H54 (cell line): ENCODE results near the gene ELF5.
A peak's percentile ranks its signal among the peaks of the same experiment; 100 is the strongest.

Source experiments
- DNase-seq: peaks from one replicate; pipeline ENCODE4 v3.0.0; 2011; ENCODE audit warnings: low spot score, mixed read lengths; ENCODE audit not compliant: insufficient read length
- FAIRE-seq: peaks from 3 replicates; lab custom pipeline; 2011; peaks lifted over from hg19 to GRCh38; lab: Jason Lieb, UNC
- POLR2A ChIP-seq: IDR thresholded peaks from 2 replicates; pipeline ENCODE4 v1.6.1; 2011; ENCODE audit warnings: low read depth, mild to moderate bottlenecking, low read length

ELF5 gene

DNA sequence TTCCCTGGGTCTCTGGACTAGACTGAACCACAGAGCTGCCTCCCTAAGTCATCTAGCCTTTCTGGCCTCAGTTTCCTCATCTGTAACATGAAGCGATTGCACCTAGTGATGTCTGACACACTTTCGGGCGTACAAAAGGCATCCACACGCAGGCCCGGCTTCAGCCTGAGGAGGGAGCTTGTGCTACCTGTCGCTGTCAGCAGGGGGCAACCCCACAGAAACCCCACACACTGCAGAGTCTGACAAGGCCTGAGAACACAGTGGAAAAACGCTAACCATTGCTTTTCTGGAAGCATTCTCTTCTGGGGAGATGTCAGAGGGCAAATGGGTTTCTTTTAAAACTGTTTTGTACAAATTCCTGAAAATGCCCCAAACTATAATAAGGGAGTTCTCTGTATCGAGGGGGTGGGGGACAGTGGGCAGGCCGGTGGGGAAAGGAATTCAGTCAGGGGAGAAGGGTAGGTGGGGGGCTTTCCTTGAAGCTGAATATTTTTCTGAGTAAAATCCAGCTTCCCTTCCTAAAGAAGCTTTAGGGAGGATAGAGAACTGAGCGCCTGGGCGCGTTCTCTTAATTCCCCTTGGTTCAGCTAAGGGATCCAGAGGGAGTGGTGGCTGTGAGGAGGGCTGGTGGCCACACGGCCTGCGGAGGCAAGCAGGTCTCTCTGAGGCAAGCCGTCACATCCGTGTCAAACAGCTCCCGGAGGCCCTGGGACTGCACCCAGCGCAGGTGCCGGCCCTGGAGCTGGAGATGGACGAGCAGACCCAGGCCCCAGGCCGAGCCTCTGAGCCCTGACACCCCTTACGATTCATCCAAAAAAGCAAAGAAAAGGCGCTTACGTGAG, 533 bp downstream of the ELF5 start:
- no peak for TF ChIP-seq POLR2A
- DNase-seq (peak; percentile 64), FAIRE-seq (no peak)

DNA sequence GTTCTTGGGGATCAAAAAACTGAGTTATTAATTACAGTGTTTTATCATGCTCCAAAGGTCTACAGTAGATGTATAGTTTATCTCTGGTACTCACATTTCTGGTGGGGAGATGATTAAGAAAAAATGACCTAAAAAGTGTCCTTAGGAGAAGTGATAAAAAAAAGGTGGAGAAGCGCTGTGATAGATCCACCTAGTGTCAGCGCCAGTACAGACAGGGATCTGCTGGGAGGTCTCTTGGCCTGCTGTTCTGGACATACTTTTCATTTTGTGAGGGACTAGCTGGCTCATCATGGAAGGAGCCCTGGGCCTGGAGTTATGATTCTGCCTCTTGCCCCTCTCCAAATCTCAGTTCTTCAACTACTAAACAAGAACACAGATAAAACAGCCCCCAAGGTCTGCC, 2.9 kb downstream of the ELF5 start:
- FAIRE-seq (no peak), DNase-seq (no peak)
- no peak for TF ChIP-seq POLR2A

DNA sequence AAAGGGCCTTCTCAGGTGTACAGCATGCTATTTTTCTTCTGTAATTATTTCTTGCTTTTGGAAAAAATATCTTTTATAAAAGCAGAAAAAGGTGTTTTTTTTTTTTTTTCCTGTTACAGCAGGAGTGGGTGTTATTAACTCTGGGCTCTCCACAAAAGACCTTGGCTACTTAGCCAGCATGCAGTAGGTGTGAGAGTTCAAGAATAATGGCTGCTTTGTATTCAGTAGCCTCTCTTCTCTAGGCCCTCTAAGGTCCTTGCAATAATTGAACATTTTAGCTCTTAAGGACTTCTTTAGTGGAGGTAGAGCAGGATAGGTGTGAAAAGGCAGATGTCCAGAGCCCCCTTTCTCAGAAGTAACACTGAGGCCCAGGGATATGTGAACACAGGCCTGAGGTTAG, 3.4 kb downstream of the ELF5 start:
- FAIRE-seq (no peak), DNase-seq (no peak)
- TF ChIP-seq POLR2A, result no peak

DNA sequence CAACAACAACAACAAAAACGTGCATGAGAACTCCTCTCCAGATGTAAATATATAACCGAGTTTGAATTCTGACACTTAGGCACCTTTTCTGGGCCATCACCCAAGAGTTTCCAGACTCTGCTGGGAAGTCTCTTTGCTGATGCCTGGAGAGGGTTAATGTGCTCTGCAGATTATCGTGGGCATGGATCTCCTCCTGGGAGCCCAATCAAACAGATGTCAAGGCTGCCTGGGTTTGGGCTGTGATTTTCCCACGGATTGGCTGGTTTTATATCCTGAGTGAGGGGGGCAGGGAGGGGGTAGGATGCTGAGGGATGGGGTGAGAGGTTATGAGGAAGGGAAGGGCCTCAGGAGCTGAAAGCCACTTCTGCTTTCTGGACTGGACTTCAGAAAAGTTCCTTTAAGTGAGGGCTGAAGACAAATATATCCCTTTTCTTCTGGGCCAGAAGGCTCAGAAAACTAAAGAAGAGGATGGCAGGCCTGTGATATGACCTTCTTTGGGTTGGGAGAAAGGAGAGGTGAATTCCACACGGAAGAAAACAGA, 4.2 kb downstream of the ELF5 start:
- FAIRE-seq (no peak), DNase-seq (no peak)
- no peak for TF ChIP-seq POLR2A

DNA sequence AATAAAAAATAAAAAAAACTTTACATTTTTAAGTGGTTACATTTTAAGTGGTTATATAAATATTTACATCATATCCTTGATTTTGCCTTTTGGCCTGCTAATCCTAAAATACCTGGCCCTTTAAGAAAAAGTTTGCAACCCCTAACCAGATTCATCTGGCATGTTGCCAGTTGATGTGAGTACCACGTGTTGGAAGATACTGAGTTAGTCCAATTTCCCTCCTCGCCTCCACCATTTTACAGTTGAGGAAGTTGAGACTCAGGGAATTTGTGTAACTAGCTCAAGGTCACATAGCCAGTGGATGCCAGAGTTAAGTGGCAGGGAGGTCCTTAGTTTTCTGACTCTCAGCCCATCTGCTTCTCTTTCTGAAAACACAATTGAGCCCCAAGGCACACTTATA, 5.1 kb downstream of the ELF5 start:
- FAIRE-seq (no peak), DNase-seq (no peak)
- no peak for TF ChIP-seq POLR2A

DNA sequence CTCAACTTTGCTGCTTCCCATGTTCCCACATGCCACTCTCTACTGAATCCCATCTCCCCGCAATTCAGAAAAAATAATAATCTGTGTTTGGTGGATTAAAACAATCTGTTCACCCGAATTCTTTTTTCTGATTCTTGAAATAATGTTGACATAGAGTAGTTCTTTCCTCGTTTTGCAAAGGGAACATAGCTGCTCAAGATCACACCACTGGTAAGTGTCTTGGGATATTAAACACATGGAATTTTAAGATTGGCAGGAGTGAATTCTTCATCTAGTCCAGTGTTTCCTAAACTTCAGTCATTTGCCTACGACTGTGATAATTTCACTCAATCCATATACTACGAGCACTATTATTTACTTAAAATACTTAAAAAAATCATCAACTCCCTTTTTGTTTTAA, 6.0 kb downstream of the ELF5 start:
- TF ChIP-seq POLR2A, result no peak
- FAIRE-seq (no peak), DNase-seq (no peak)

DNA sequence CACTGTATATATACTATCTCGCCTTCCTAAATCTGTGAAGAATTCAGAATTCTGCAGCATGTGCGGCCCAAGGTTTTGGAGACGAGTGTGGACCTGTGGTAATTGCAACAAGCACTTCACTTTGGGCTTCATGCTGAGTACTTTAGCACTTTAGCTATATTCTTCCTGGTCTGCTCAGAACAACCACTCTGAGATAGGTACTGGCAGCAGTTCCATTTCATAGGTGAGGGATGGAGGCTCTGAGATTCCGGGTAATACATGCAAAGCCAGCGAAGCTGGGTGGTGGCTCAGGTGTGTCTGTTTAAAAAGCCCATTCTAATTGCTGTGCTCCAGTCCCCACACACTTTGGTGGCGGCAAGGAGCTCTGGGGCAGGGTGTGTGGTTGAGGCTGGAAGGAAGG, 6.4 kb downstream of the ELF5 start:
- no peak for FAIRE-seq
- DNase-seq, result no peak
- TF ChIP-seq POLR2A, result no peak

DNA sequence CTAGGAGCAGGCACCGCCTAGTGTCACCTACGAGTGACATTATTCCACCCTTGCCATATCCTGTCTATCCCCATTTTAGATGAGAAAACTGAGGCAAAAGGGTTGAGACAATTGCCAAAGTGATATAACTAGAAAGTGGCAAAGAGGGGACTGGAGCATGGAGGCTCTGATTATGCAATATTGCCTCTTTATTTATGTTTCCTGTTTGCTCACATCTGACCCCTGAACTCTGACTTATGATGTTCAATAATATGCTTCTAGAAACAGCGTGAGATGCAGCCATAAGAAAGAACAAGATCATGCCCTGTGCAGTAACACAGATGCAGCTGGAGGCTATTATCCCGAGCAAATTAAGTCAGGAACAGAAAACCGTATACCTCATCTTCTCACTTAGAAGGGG, 7.7 kb downstream of the ELF5 start:
- DNase-seq, result no peak
- no peak for FAIRE-seq
- TF ChIP-seq POLR2A, result no peak

DNA sequence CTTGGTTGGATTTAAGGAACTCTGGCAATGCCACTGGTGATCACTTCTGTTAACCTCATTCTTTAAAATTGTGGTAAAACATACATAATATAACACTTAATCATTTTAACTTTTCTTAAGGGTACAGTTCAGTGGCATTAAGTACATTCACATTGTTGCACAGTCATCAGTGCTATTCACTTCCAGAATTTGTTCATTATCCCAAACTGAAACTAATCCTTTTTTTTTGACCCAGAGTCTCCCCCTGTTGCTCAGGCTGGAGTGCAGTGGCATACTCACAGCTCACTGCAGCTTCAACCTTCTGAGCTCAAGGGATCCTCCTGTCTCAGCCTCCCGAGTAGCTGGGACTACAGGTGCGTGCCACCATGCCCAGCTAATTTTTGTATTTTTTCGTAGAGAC, 10.6 kb downstream of the ELF5 start:
- FAIRE-seq (no peak), DNase-seq (no peak)
- no peak for TF ChIP-seq POLR2A

DNA sequence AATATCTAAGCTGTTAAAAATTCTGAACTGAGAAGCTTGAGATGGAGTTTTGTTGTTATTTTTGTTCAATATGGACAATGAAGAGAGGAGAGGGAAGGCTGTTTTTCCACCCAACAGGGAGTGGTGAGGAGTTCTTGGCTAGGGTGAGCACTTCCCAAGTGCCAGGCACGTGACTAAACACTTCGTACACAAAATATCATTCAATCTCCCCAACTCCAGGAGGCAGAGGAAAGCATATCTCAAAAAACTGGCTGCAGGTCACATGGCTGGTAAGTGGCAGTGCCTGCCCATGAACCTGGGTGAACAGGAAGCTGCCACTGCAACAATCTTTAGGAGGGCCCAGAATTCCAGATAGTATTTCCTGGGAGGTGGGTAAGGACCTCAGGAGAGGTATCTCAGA, 11.6 kb downstream of the ELF5 start:
- TF ChIP-seq POLR2A, result no peak
- FAIRE-seq, result no peak
- no peak for DNase-seq

DNA sequence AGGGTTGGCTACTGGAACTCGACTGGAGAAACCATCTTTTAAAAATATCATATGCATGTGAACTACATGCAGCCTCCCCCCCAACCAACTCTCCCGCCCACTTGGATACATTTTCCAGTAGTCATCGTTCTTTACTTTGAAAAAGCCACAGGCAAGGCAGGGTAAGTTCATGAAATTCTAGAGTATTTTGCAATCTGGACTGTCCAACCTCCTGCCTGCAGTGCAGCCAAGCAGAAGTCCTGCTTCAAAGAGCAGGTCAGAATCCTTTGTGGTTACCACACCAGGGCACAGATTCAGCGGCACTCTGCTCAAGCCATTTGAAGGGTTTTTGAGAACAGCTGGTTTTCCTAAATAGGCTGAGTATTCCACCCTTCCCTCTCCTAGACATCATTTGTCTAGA, 12.1 kb downstream of the ELF5 start:
- no peak for FAIRE-seq
- TF ChIP-seq POLR2A, result no peak
- peak; percentile 52 for DNase-seq

DNA sequence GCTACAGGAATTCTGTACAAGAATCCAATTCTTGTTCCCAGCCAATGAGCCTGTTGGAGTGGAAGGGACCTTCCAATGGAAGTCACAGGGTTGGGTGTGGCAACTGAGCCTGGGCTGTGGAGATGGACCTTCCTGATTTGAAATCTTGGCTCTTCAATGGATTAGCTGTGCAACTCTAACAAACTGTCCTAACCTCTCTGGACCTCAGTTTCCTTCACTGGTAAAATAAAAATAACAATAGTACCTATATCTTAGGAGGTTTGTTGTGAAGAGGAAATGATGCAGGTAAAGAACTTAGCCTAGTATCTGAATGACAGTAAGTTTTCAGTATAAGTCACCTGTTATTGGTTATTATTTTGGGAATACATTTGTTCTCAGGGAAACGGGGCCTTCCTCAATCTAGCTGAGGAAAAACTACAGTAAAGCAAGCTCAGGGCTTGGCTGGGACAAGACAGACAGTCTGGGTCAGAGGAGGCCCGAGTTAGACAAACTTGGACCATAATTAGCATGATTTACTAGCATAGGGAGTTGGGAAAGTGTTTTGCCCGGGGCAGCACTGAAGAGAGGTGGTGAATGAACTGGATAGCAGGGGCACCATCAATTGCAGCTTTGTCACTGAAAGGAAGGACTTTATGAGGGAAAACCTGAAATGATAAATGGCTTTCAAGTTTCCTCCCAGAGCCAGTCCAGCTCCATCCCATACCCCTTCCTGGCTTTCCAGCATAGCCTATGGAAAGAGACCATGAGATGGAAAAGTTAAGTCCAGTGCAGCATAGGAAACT, 13.7 kb downstream of the ELF5 start:
- no peak for DNase-seq

DNA sequence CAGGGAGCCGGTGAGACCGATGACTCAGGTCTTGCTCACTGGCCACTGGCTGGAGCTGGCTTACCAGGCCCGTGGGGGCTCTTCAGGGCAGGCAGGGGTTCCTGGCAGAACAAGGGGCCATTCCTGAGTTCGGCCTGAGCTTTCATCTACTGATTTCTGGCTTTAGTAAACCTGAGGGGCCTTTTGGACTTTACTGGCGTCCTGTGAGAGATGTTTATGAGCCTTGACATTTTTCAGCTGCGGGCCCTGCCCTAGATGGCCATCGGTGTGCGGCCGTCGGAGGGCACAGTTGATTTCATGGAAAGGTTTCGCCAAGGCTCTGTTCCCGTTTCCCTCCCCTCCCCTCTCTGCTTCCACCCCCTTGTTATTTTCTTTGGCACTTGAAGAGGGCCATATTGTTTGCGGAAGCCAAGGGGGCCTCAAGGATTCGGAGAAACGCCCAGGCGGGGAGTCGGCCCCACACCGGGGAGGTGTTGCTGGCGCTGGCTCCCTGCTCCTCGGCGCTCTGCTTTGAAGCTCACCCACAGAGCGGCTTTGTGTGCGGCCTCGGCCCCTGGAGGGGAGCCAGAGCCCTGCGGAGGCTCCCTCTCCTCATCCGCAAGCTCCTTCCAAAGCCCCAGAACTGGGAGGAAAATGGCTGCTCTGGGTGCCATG, 17.7 kb downstream of the ELF5 start:
- DNase-seq, result no peak
- FAIRE-seq, result no peak
- no peak for TF ChIP-seq POLR2A

More for the DNA sequence above, 13.7 kb downstream of the ELF5 start:
- no peak for TF ChIP-seq POLR2A
- no peak for FAIRE-seq

DNA sequence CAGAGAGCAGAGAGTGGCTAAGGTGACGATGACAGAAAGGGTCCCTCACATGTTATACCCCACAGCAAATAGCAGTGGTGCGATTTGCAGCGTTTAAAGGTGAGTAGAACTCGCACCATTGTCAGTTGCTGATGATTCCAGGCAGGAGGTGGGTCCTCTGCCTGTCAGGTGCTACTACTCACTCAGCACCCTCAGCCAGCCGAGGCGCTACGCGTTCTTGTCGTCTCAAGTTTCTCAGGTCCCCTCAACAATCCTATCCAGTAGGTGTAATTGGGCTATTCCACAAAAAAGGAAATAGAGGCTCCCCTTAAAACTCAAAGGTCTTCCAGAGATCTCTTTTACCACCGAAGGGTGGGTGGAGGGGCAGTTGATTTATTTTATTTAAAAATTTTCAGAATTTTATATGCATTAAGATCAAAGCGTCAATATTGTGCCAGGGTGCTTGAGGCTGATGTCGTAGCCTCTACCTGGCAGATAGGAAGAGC, 18.3 kb downstream of the ELF5 start:
- TF ChIP-seq POLR2A, result no peak
- no peak for FAIRE-seq
- DNase-seq, result no peak
